Body of pancreas (tissue), 4 donors: ENCODE measurements around the gene KDM2B.

Experiments
- CTCF ChIP-seq, 7 experiments: fragments of 450-650 bp in 4 of 7; fragments of 200-600 bp in 3 of 7; sonication (generic) in 3 of 7; IDR thresholded peaks; one replicate each; pipeline ENCODE4 v1.5.1; 2016 to 2019; ENCODE audit warnings: antibody characterized with exemption in 7 of 7
- POLR2A ChIP-seq, 3 donors: fragments of 450-650 bp; IDR thresholded peaks; one replicate each; pipeline ENCODE4 v1.6.1; 2016; ENCODE audit warnings: antibody characterized with exemption in 3 of 3, mild to moderate bottlenecking in 2 of 3

GRCh38 chr12:121436706-121437105 is 144.1 kb downstream of the KDM2B start:
- TF ChIP-seq CTCF (IDR thresholded peaks at IDR 0.05): no peak
- no peak for TF ChIP-seq POLR2A (IDR thresholded peaks at IDR 0.05)
